Thoracic aorta (tissue), 2 donors: ENCODE data around the gene STON1. TPM values are rescaled to one million over a fixed set of nuclear protein-coding genes. Genes with fewer than 3 reads are reported as not detected.
A peak's percentile ranks its signal among the peaks of the same experiment; 100 is the strongest.

ENCODE experiments used
- ATAC-seq: fragments of 150-250 bp; one replicate; pipeline ENCODE4 v1.8.0; 2017; ENCODE audit warnings: low read depth; ENCODE audit not compliant: insufficient number of reproducible peaks, low FRiP score
- DNase-seq: peaks from one replicate; pipeline ENCODE4 v3.0.0-alpha.2; 2020; ENCODE audit warnings: low spot score
- H3K27ac ChIP-seq, 2 donors: fragments of 200-600 bp; sonication (generic); 1 replicate in 1 of 2; 2 replicates in 1 of 2; pipeline ENCODE4 v1.5.1; 2016; ENCODE audit warnings: mild to moderate bottlenecking in 2 of 2, moderate library complexity in 2 of 2
- H3K27me3 ChIP-seq: fragments of 200-600 bp; sonication (generic); replicated peaks from 2 replicates; pipeline ENCODE4 v1.6.0; 2016; ENCODE audit warnings: mild to moderate bottlenecking; ENCODE audit not compliant: insufficient read depth
- H3K36me3 ChIP-seq: fragments of 200-600 bp; sonication (generic); one replicate; pipeline ENCODE4 v1.5.1; 2016
- H3K4me1 ChIP-seq, 2 donors: fragments of 200-600 bp; sonication (generic); 1 replicate in 1 of 2; 2 replicates in 1 of 2; pipeline versions ENCODE4 v1.5.1 to v1.6.0; 2016; ENCODE audit warnings: low read depth in 2 of 2, mild to moderate bottlenecking in 1 of 2; ENCODE audit not compliant: control insufficient read depth in 1 of 2
- H3K4me3 ChIP-seq: fragments of 200-600 bp; sonication (generic); 2 replicates; pipeline ENCODE4 v1.5.1; 2016; ENCODE audit warnings: mild to moderate bottlenecking
- H3K9me3 ChIP-seq: fragments of 200-600 bp; sonication (generic); 2 replicates; pipeline ENCODE4 v1.5.1; 2016
- CTCF ChIP-seq: fragments of 200-600 bp; sonication (generic); IDR thresholded peaks from one replicate; pipeline ENCODE4 v1.5.1; 2019; ENCODE audit warnings: antibody characterized with exemption
- total RNA-seq, 2 donors: library from RNA; depleted of rRNA; stranded (reverse); fragments of >200 nt; gene quantifications; one replicate each; pipeline versions ENCODE4 v1.1.0 to v1.2.3, GENCODE V29; 2016

The STON1 gene
- total RNA-seq, 2 donors from 2014 or later: 39.2 to 42.4 TPM

- no peak for TF ChIP-seq CTCF
- Histone ChIP-seq H3K27ac (peak overlapping the region; percentile 82 to 89), H3K36me3 (no peaks in the 10 kb centered on the region), H3K9me3 (no peaks in the 10 kb centered on the region), H3K4me3 (peak overlapping the region; percentile 40), H3K27me3 (no peaks in the 10 kb centered on the region), H3K4me1 (peaks cover 11 to 38% of the 10 kb centered on the region in 2 donors)
- DNase-seq (peak; percentile 19), ATAC-seq (peak; percentile 76)
These were observed 46.4 kb upstream of the STON1 start for GRCh38 chr2:48483506-48483905.

GRCh38 chr2:48483916-48484315 is 46.0 kb upstream of the STON1 start:
- TF ChIP-seq CTCF: no peak
- no peak for DNase-seq
- Histone ChIP-seq H3K27me3 (no peaks in the 10 kb centered on the region), H3K27ac (peak overlapping the region; percentile 82 to 89), H3K4me3 (peak overlapping the region; percentile 40), H3K9me3 (no peaks in the 10 kb centered on the region), H3K36me3 (no peaks in the 10 kb centered on the region), H3K4me1 (peaks cover 11 to 38% of the 10 kb centered on the region in 2 donors)
- ATAC-seq: no peak

- Histone ChIP-seq H3K4me3 (no peak overlapping the region), H3K9me3 (no peaks in the 10 kb centered on the region), H3K27ac (no peak overlapping the region), H3K36me3 (peaks cover 4% of the 10 kb centered on the region), H3K27me3 (no peaks in the 10 kb centered on the region), H3K4me1 (peaks cover 3 to 11% of the 10 kb centered on the region in 2 donors)
- no peak for ATAC-seq
- no peak for DNase-seq
- no peak for TF ChIP-seq CTCF
These were observed 41.4 kb upstream of the STON1 start for GRCh38 chr2:48488545-48488944.

- no peaks in the 10 kb centered on the region for H3K27me3 ChIP-seq
- peaks cover 23% of the 10 kb centered on the region for H3K36me3 ChIP-seq
- H3K4me3 ChIP-seq: no peak overlapping the region
- no peaks in the 10 kb centered on the region for H3K9me3 ChIP-seq
- no peaks in the 10 kb centered on the region for H3K4me1 ChIP-seq
- ATAC-seq (no peak), DNase-seq (no peak)
- TF ChIP-seq CTCF: no peak
- no peak overlapping the region for H3K27ac ChIP-seq
These were observed 33.1 kb upstream of the STON1 start for GRCh38 chr2:48496849-48497248.

- Histone ChIP-seq H3K27ac (no peak overlapping the region), H3K4me1 (peaks cover 7 to 17% of the 10 kb centered on the region in 2 donors), H3K9me3 (no peaks in the 10 kb centered on the region), H3K27me3 (no peaks in the 10 kb centered on the region), H3K4me3 (no peak overlapping the region), H3K36me3 (peaks cover 26% of the 10 kb centered on the region)
- DNase-seq (no peak), ATAC-seq (no peak)
- no peak for TF ChIP-seq CTCF
These were observed 25.2 kb upstream of the STON1 start for GRCh38 chr2:48504647-48505327.
